ENCODE measurements around the gene URI1.

DNA sequence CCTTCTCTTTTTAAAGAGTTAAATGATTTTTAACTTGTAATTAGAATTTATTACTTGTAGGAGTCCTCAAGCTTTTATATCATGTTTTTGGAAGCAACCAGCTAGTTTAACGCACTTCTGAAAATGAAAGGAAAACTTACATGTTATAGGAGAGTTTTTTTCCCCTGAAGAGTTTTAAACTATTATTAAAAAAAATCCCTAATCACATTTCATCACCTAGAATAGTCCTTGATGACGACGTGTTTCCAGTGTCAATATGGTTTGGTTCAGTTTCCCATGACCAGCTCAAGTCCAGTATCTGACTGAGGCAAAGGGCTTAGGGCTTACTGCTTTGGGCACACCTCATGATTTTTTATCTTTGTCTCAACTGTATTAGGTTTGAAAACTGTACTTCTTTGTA lies 36.0 kb downstream of the URI1 start:
- TF ChIP-seq, protein P1, sequence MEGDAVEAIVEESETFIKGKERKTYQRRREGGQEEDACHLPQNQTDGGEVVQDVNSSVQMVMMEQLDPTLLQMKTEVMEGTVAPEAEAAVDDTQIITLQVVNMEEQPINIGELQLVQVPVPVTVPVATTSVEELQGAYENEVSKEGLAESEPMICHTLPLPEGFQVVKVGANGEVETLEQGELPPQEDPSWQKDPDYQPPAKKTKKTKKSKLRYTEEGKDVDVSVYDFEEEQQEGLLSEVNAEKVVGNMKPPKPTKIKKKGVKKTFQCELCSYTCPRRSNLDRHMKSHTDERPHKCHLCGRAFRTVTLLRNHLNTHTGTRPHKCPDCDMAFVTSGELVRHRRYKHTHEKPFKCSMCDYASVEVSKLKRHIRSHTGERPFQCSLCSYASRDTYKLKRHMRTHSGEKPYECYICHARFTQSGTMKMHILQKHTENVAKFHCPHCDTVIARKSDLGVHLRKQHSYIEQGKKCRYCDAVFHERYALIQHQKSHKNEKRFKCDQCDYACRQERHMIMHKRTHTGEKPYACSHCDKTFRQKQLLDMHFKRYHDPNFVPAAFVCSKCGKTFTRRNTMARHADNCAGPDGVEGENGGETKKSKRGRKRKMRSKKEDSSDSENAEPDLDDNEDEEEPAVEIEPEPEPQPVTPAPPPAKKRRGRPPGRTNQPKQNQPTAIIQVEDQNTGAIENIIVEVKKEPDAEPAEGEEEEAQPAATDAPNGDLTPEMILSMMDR (IDR thresholded peaks at IDR 0.05), result no peak
- TF ChIP-seq POLR2A (IDR thresholded peaks at IDR 0.05), result no peak
